Heart right ventricle (tissue), 16 donors: ENCODE data around the gene ATP8B1. TPM values are rescaled to one million over a fixed set of nuclear protein-coding genes. Genes with fewer than 3 reads are reported as not detected.

ENCODE experiments used
- ATAC-seq, 8 donors: fragments of 200-7000 bp; cut with Tn5 transposase; one replicate each; pipeline ENCODE4 v1.9.1; 2020; ENCODE audit warnings: mild to moderate bottlenecking in 8 of 8, moderate library complexity in 8 of 8, moderate number of reproducible peaks in 1 of 8
- DNase-seq, 2 donors: peaks; one replicate each; pipeline ENCODE4 v3.0.0-alpha.2; 2020
- H3K27ac ChIP-seq, 10 donors: fragments of 200-600 bp; sonication (generic) in 2 of 10; one replicate each; pipeline versions ENCODE4 v1.5.0 to v1.8.0; 2020 to 2022; ENCODE audit warnings: mild to moderate bottlenecking in 3 of 10
- H3K27me3 ChIP-seq, 7 donors: fragments of 200-600 bp; one replicate each; pipeline ENCODE4 v1.8.0; 2021 to 2022; ENCODE audit warnings: mild to moderate bottlenecking in 2 of 7
- H3K36me3 ChIP-seq, 9 donors: fragments of 200-600 bp; sonication (generic) in 1 of 9; one replicate each; pipeline versions ENCODE4 v1.5.0 to v1.8.0; 2020 to 2022; ENCODE audit warnings: mild to moderate bottlenecking in 2 of 9
- H3K4me1 ChIP-seq, 9 donors: fragments of 200-600 bp; sonication (generic) in 1 of 9; one replicate each; pipeline versions ENCODE4 v1.5.0 to v1.8.0; 2020 to 2022; ENCODE audit warnings: mild to moderate bottlenecking in 4 of 9
- H3K4me3 ChIP-seq, 10 donors: fragments of 200-600 bp; sonication (generic) in 2 of 10; one replicate each; pipeline versions ENCODE4 v1.5.0 to v1.8.0; 2020 to 2022; ENCODE audit warnings: mild to moderate bottlenecking in 7 of 10, moderate library complexity in 2 of 10
- H3K9me3 ChIP-seq, 11 donors: fragments of 200-600 bp in 10 of 11; sonication (generic) in 2 of 11; one replicate each; pipeline versions ENCODE4 v1.5.0 to v1.8.0; 2013 to 2022; ENCODE audit warnings: mild to moderate bottlenecking in 2 of 11, control low read depth in 1 of 11, moderate library complexity in 1 of 11
- CTCF ChIP-seq, 9 donors: fragments of 200-600 bp; sonication (generic) in 2 of 9; IDR thresholded peaks; one replicate each; pipeline versions ENCODE4 v1.5.0 to v1.8.0; 2021 to 2022; ENCODE audit warnings: antibody characterized with exemption in 9 of 9, mild to moderate bottlenecking in 5 of 9, moderate library complexity in 1 of 9
- WGBS, 2 donors: extraction: QIAGEN DNeasy Blood & Tissue Kit; methylation state at CpG; one replicate each; pipeline ENCODE4 v1.1.7; 2013; ENCODE audit warnings: inconsistent platforms in 1 of 2; 5-methylcytosine and 5-hydroxymethylcytosine counted together
- intact Hi-C, 10 donors: fragments of 100-400 bp; cut with DNase I; formaldehyde crosslinking; loops; one replicate each; pipeline versions ENCODE4 v1.11.1 to v1.14.2; 2022
- polyA plus RNA-seq, 2 donors: library from polyadenylated mRNA; stranded (reverse); fragments of 200-250 nt; gene quantifications; one replicate each; pipeline ENCODE4 v1.2.3, GENCODE V29; 2013
- total RNA-seq, 10 donors: library from RNA; stranded (reverse); fragmentation: NEBNext Ultra II Directional in 3 of 10; extraction: Animal tissue kit (Norgen Biotek cat#: 25700) in 3 of 10; gene quantifications; one replicate each; pipeline versions ENCODE4 v1.2.1 to v1.2.4, GENCODE V29; 2021 to 2023
- donor health status: Arrhythmogenic right ventricular cardiomyopathy.
- donor health status: ischemic (EF 13 %, LVEDD 7.1; RV severe dilation, severe dysfunction).
- donor health status: healthy with polysubstance abuse.
- donor health status: DM: no; HTN: yes; CAD: no.
- donor health status: DM: no; HTN: no; CAD: no.
- donor health status: ischemic (EF 25% LVEDD 6.9; RV normal size, moderate dysfunction).
- donor health status: ischemic (EF 25% LVEDD 5.7; RV mildly dilated, moderate dysfunction).
- donor health status: healthy.
- donor health status: DM: yes; HTN: yes; CAD: no.
- donor health status: Ischemic cardiomyopathy.
- donor health status: ischemic (EF 35%, LVEDD 5.7; RV mildly dilated, moderate dysfunction).
- donor health status: nonischemic (EF 11% LVEDD 7.7; RV severe dilation, severe dysfunction).
- donor health status: DM: yes; HTN: yes; CAD: no.
- donor health status: PGD.
- donor health status: ischemic (EF 29% LVEDD 5.4; RV normal size, mild dysfunction).
- donor health status: nonischemic (EF 23%, LVEDD 6.1; RV moderate dilation, normal function).

The ATP8B1 gene
- total and polyA plus RNA-seq, 12 donors = 2.7 to 16.5 (median 7.2) TPM

DNA sequence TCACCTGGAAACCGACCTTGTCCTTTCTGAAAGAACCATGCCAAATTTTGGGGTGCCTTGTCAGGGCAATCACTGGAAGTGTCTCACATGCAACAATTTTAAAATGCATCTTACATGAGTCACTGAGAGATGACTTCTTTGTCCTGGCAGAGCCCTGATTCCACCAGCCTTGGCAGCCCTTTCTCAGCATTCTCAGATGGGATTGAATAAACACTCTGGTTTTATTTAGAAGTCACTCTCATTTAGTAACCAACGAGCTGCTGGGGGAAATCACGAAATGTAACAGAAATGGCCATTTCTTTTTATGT lies 3.8 kb upstream of the ATP8B1 start:
- H3K9me3 ChIP-seq = peaks cover 0 to 13% (median 1%) of the 10 kb centered on the region in 11 donors
- 16 to 22% methylated on average over 3 of the region's 3 CpGs for WGBS, 2 donors
- peaks cover 0 to 28% (median 0%) of the 10 kb centered on the region in 7 donors for H3K27me3 ChIP-seq
- H3K4me3 ChIP-seq = no peak overlapping the region
- DNase-seq = peak in 1 of 2 donors; percentile 44
- peak in 1 of 8 donors; percentile 10 for ATAC-seq
- TF ChIP-seq CTCF (IDR thresholded peaks at IDR 0.05) = no peak
- no peaks in the 10 kb centered on the region for H3K36me3 ChIP-seq
- intact Hi-C loops = loop anchor here in 6 of 10 donors (5.0 to 10.0 kb wide), 5 partner anchors 92 to 172 kb away; no protein-coding TSS in a partner anchor
- peak overlapping the region; percentile 12 to 97 (median 64) for H3K27ac ChIP-seq
- peaks cover 0 to 51% (median 39%) of the 10 kb centered on the region in 9 donors for H3K4me1 ChIP-seq

- peak overlapping the region in 7 of 10 donors; percentile 42 to 97 (median 71) for H3K27ac ChIP-seq
- peaks cover 0 to 56% (median 39%) of the 10 kb centered on the region in 9 donors for H3K4me1 ChIP-seq
- peaks cover 0 to 8% (median 0%) of the 10 kb centered on the region in 11 donors for H3K9me3 ChIP-seq
- ATAC-seq (no peak), DNase-seq (no peak)
- WGBS, 2 donors = 79 to 97% methylated on average over 7 of the region's 7 CpGs
- H3K27me3 ChIP-seq = peaks cover 0 to 33% (median 0%) of the 10 kb centered on the region in 7 donors
- TF ChIP-seq CTCF (IDR thresholded peaks at IDR 0.05) = no peak
- no peaks in the 10 kb centered on the region for H3K36me3 ChIP-seq
- H3K4me3 ChIP-seq = no peak overlapping the region
- intact Hi-C loops = loop anchor here in 6 of 10 donors (5.0 to 10.0 kb wide), 5 partner anchors 92 to 172 kb away; no protein-coding TSS in a partner anchor
Measured at GRCh38 chr18:57806201-57806977, 3.3 kb upstream of the ATP8B1 start.

GRCh38 chr18:57805117-57805516 lies 2.0 kb upstream of the ATP8B1 start:
- no peak for DNase-seq

More at GRCh38 chr18:57805117-57805516, 2.0 kb upstream of the ATP8B1 start:
- Histone ChIP-seq H3K27ac (peak overlapping the region in 3 of 10 donors; percentile 70 to 97 (median 95)), H3K36me3 (no peaks in the 10 kb centered on the region), H3K27me3 (peaks cover 0 to 43% (median 0%) of the 10 kb centered on the region in 7 donors), H3K9me3 (no peaks in the 10 kb centered on the region), H3K4me1 (peaks cover 0 to 68% (median 47%) of the 10 kb centered on the region in 9 donors), H3K4me3 (no peak overlapping the region)
- WGBS, 2 donors = 98 to 99% methylated on average over 6 of the region's 6 CpGs
- ATAC-seq = no peak
- intact Hi-C loops = loop anchor here in 6 of 10 donors (5.0 to 10.0 kb wide), 5 partner anchors 90 to 170 kb away; no protein-coding TSS in a partner anchor
- TF ChIP-seq CTCF (IDR thresholded peaks at IDR 0.05) = no peak
